HG02840 (cell line): ENCODE results near the gene CYRIA.

Source experiments
- ATAC-seq: cut with Tn5 transposase; IDR thresholded peaks from one replicate; pipeline ENCODE4 v1.9.1; 2021; ENCODE audit warnings: mild to moderate bottlenecking, moderate library complexity, moderate number of reproducible peaks; ENCODE audit not compliant: unreplicated experiment, low FRiP score

CYRIA gene

DNA sequence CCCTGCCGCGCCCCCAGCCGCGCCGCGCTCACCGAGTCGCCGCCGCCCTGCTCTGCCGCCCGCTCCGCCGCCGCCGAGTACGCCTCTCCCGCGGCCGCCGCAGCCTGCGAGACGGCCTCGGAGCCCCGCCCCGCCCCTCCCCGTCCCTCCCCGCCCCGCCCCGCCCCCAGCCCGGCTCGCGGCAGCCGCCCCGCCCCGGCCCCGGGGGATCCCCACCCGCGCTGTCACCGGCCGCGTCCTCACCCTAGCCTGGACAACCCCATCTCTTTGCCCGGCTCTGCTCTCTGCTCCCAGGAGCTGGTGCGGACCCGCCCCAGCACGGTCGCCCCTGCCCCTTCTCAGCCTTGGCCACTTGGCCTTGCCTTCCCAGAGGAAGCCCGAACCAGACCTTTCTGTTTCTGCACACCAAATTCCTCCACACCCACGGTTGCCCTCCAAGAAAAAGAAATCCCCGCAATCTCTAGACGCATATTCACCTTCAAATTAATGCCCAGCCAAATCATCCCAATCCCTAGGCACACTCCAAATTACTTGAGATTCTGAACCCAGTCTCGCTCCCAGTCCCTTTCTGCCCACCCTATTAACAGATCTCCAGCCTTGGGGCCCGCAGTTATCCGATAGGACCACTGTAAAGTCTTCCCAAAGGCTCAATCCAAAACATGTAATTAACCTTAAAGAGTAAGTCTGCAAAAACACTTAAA lies at the start of gene CYRIA:
TSS of gene CYRIA (minus strand) at position 87 of the 701 bp plus-strand sequence. CDS start 77,715 bp downstream, outside the sequence.
- peak; percentile 54 for ATAC-seq

DNA sequence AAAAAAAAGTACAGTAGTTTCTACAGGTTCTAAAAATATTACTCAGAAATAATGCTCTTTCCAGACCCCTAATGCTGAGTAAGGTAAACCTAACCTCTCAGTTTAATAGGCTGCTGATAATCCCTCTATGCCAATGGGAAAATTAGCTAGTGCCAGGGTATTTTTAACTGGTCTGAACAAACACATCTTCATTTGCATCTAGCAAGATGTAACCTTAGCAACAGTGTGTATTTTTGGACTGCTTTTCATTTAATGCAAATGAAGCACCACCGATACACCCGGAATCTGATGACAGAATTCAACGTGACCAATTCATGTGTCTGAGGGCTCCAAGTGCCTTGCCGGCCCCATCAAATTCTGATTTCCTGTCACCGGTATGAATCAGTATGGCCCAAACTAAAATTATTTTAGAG lies 47.4 kb upstream of the CYRIA start:
- peak; percentile 78 for ATAC-seq

DNA sequence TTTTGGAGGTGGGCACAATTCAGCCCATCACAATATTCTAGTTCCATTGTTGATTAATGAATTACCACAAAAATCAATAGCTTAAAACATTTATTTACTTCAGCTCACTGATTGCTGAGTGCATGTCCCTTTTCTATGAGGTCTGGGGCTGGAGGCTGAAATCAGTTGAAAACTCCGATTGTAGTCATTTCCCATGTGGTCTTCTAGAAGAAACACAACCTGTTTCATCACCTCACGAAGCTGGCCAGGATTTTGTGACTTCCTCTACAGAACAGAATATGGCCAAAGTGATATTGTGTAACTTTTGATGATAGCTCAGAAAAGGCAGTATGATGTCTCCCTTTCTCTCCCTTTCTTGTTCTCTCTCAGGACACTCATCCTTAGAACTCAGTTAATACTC lies 44.1 kb upstream of the CYRIA start:
- no peak for ATAC-seq

DNA sequence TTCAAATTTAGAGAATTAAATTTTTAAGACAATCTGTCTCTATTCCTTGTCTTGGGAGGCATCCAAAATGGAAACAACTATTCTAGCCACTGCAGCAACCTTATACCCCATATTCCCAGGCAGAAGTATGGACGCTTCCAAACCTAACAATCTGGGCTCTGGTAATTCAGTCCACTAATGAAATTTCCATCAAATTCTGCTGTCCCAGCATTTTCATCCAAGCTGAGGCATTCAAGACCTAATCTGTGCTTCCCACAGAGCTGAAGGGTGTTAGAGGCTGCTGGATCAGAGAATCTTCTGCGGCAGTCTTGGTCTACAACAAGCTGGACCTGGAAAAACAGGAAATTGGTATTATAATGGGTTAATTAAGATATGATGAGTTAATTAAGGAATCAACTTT lies 42.5 kb upstream of the CYRIA start:
- no peak for ATAC-seq

DNA sequence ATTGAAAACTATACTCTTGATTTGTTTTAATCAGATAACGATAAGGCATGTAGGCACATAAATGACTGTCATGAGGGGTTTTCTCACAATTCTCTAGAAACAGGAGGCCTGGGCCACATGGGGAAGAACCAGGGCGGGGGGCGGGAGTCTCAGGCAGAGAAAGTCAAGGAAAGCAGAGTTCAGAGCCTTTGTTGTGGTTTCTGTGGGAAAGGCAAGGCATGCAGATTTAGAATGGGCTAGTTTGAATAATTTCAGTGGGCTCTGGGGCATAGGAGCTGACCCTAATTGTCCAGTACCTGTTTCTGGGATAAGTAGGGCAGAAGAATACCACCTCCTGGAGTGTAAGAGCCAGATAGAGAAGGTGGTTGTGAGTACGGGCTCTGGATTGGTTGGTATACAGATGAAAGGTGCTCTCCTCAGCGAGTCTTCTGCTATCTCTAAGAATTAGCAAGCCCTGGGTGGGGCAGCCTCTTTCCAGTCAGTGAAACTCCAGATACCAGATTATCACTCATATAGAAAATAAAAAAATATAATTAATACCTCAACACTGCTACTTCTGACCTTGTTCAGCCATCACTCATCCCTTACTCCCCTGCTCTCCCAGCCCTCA lies 41.5 kb upstream of the CYRIA start:
- no peak for ATAC-seq

DNA sequence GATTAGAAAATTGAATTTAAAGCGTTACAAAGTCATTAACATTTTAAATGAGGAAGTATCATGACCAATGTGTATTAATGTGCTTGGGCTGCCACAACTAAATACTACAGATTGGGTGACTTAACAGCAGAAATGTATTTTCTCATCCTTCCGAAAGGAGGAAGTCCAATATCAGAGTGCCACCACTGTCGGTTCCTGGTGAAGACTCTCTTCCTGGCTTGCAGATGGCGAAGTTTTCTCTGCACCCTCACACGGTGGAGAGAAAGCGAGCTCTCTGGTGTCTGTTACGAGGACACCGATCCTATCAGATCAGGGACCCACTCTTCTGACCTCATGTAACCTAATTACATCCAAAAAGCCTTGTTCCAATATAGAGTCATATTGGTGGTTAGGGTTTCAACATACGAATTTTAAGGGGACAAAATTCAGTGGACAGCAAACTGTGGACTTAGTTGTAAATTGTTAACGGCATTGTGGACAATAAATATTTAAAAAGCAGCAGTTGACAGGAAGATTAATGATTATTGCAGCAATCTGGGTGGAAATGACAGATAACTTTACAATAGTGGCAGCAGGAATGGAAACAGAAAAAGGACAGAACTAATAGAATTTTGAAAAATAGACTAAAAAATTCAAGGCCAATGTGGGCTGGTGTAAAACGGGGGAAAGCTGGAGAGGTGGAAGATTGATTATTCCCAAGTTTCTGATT lies 35.1 kb upstream of the CYRIA start:
- ATAC-seq, result no peak

DNA sequence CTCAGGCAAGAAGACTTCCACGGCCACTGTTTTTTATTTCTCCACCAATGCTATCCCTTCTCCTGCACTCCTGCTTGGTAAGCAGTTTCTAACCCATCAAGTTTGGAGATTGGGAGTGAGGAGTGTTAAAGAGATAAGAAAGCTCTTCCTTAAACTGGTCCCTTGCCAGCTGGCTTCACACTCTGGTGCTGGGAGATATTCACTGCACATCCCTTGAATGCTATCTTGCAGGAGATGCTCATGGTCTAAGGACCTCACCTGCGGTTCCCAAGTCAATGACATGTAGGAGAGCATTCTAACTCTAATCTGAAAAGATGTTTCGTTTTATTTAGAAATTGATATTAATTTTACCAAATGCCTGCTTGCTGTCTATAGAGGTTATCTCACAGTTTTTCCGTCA lies 28.2 kb upstream of the CYRIA start:
- no peak for ATAC-seq

DNA sequence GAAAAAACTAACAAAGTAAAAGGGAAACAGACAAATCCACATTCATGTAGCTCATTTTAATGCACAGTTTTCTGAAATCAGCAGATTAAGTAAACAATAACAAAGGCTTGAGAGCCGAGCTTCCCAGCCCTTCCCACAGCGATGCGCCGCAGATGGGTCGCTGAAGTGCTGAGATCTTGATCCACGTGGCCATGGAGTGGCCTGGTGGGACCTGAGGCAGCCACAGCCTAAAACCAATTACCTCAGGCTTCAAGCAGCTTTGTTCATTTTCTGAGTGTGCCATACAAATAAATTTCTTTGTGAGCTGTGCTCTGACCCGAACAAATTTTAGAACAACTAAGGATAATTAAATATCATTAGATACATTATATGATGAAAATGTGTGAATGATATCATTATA lies 25.6 kb upstream of the CYRIA start:
- ATAC-seq, result no peak

DNA sequence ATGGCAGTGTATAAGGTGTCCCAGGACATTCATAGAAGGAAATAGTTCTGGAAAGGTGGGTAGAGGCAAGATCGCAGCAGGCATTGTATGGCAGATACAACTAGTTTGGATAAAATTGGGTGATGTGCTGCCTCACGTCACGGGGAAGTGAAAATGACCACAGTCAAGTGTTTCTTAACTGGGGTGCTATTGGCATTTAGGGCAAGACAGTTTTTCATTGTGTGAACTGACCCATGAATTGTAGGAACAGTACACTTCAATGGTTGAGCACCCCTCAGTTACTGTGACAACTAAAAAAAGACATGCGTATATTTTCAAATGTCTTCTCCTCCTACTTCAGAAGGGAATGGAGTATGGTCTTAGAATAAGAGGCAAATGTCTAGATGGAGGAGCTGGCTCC lies 22.3 kb upstream of the CYRIA start:
- ATAC-seq, result no peak

DNA sequence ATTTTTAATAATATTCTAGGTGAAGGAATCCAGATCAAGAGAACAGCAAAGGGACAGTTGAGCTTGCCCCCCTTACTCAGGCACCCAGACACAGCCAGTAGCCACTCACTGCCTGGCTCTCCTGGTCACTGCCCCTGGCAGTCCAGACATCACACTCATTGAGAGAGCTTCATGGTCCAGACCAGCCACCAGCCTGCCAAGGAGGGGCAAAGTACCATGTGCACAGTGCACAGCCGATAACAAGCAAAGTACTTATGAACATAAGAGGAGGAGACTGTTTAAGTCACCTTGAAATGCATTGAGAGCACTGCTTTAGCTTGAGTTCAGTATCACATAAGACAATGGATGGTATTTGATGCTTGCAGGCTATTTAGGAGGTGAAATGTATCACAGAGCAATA lies 21.6 kb upstream of the CYRIA start:
- no peak for ATAC-seq

DNA sequence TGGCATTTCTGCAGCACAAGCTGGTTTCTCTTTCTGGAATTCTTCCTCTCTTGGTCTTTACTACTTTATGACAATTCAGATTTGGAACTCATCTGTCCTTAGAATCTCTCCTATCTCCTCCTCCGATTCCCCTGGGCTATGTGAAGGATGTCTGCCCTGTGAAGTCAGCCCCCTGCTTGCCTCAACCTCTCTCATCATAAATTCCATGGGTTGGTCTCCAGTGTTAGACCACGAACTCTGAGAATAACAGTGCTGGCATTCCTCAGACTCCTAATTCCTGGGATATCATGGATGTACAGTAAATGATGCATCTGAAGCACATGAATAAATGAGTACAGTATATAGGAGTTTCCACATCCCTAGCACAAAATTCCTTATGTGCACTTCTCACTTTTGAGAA lies 21.0 kb upstream of the CYRIA start:
- ATAC-seq, result no peak

DNA sequence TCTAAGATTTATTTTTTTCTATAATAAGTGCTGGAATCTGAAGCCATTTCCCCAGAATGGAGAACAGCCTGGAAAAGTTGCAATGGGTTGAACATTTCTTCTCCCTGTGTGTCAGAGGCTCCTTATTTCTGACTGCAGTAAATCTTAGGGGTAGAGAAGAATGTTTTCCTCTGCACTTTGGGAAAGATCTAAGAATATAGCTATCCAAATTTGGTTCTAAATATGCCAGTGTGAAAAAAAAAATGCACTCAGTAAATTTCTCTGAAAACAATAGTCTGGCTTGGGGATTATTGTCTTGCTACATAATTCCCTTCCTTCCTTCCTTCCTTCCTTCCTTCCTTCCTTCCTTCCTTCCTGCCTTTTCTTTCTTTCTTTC lies 19.7 kb upstream of the CYRIA start:
- ATAC-seq, result no peak

DNA sequence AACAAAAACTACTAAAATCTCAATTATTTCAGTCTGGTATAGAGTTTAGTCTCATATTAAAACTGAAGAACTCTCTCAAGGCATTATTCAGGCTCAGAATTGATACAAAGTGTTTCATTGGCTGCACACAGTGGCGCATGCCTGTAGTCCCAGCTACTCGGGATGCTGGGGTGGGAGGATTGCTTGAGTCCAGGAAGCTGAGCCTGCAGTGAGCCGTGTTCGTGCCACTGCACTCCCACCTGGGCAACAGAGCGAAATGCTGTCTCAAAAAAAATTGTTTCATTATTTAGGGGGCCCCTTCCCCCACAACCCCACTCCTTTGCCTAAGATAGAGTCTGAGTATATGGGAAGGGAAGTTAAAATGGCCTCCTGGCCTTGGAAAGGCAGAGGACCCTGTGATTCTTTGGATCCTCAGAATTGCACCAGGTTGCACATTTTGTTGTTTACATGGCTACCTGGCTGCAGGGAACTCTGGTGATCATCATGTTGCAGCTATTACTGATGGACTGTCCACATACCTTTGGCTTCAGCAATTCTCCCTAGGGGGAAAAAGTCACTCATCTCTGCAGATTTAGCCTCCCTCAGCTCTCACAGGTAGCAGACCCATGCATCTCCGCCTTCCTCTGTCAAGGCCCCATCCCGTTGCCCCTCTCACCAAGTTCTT lies 19.2 kb upstream of the CYRIA start:
- no peak for ATAC-seq

DNA sequence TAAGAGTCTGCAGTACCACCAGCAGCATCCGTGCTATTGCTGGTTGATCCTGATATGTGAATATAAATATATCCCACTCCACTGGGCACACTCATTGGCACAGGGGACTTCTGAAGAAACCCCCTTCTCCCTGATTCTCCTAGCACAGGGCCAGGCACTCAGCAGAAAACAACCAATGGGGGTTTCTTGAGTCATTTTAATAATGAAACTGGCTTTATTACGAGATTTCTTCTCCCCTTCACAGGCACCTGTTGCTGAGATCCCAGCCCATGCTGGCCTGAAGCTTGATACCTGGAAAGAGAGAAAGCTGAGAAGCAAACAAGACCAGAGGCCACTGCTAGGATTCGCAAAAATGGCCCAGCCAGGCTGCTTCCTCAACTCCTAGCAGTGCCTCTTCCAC lies 17.9 kb upstream of the CYRIA start:
- ATAC-seq, result no peak

DNA sequence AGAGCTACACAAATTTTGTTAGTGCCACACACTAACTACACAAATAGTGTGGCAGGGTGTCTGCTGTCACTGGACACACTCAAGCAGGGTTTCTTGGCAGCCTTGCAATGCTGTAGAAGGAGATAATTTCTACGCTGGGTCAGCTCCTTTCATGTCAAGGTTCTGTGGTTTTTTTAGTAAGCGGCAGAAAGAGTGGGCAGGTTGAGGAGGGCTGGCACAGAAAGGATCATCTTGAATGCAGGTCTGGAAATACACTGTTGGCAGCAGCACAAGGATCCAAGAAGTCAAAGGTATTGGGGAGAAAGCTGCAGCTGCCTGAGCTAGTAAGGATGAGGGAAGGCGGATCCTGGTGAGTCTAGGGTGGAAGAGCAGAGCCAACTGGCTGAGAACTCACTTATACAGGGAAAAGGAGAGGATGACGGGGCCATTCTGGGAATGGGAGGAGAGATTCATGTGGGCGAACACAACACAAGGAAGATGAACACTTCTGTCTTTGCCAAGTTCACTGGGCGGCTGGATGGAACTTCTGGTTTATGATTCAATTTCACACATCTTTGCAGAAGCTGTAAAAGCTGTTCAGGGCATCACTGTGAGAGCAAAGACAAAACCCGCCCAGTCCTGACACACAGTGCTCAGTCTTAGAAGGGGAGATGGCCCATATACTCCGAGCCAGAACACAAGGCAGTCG lies 16.9 kb upstream of the CYRIA start:
- no peak for ATAC-seq

DNA sequence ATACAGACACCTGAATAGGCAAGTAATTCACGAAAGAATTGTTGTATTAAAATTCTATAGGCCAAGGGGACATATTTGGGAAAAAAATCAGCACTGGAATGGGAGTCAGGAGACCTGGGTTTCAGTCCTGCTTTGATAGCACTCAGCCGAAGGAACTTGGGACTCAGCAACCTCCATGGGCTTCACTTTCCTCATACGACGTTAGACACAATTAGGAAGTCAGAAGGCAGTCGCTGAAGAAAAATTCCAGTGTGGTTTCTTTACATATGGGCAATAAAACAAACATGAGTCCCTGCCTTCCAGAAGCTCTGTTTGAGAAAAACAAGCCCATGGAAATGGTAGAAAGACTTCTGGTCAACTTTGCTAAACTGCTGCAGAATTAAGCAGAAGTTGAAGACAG lies 15.1 kb upstream of the CYRIA start:
- ATAC-seq, result no peak

DNA sequence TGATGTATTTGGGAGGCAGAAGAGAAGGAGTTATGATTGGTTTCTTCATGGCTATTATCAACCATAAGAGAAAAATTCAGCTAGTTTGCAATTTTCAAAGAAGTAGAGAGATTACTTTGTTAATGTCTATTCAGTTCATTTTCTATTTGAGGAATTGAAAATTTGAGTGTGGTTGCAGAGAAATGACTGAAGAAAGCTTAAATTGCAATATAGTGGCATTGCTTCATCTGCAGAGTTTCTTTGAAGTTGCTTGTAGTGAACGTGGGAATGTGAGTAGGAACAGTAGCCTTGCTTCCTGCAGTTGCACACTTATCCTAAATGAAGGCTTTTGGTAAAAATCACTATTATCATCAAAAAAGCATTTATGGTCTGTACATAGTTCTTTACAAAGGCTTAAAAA lies 14.7 kb upstream of the CYRIA start:
- ATAC-seq, result no peak

DNA sequence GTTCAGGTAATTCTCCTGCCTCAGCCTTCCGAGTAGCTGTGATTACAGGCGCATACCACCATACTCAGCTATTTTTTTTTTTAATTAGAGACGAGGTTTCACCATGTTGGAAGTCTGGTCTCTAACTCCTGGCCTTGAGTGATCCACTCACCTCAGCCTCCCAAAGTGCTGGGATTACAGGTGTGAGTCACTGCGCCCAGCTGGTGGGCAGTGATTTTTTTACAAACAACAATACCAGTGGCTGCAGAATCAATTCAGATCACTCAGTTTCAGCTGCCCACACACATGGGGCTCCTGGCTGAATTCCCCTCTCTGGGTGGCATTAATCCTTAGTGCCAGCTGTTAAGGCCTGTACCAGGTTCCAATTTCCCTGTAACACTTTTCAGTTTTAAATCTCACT lies 13.3 kb upstream of the CYRIA start:
- no peak for ATAC-seq

DNA sequence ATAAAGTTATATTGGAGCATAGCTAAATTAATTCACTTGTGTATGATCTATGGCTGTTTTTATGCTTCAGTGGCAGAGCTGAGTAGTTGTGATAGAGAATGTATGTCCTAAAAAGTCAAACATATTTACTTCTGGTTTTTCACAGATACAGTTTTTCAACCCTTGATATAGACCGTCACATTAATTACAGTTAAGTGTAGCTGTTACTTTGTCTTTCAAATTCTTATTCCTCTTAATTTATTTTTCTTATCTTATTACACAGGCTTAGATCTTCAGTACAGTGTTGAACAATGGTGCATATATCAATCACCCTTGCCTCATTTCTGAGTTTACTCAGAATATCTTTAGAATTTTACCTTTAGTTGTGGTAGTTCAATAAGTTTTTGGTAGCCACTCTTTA lies 12.2 kb upstream of the CYRIA start:
- no peak for ATAC-seq

DNA sequence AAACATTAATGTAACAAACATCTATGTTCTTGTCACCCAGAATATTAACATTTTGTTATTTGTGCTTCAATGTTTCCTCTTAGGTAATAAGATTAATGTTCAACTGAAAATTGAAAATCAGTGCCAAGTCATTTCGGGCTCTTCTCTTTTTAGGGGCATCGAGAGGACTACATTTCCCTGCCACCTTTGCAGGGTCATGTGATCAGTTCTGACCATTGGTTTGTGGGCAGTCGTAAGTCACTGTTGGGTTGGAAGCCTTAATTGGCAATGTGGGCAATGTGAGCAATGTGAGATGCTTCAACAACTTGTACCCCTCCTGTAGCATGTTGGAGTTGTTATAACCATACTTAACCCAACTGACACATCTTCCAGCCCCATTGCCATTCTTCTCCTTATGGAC lies 10.1 kb upstream of the CYRIA start:
- ATAC-seq, result no peak

DNA sequence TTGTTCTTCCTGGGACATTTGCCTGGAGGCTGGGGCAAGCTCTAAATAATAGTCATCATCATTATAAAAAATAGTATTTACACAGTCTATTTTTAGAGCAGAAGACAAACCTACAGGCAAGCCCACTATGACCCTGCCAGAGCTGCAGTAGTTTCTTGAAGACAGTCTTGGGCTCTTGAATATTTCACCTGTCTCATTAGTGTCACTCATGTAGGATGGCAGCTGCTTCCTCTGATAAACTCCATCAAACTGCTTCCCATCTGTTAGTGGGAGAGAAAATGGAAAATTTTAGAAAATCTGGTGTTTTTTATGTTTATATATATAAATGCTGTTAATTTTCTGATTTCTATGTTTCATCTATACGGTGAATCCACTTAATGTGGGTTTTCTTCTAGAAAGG lies 8.5 kb upstream of the CYRIA start:
- ATAC-seq, result no peak
